ENCODE data around the gene CPLX1. TPM values are rescaled to one million over a fixed set of nuclear protein-coding genes. Genes with fewer than 3 reads are reported as not detected.

The CPLX1 gene
- total RNA-seq, 2 experiments from 2014 or later = 3.7 to 5.0 TPM

DNA sequence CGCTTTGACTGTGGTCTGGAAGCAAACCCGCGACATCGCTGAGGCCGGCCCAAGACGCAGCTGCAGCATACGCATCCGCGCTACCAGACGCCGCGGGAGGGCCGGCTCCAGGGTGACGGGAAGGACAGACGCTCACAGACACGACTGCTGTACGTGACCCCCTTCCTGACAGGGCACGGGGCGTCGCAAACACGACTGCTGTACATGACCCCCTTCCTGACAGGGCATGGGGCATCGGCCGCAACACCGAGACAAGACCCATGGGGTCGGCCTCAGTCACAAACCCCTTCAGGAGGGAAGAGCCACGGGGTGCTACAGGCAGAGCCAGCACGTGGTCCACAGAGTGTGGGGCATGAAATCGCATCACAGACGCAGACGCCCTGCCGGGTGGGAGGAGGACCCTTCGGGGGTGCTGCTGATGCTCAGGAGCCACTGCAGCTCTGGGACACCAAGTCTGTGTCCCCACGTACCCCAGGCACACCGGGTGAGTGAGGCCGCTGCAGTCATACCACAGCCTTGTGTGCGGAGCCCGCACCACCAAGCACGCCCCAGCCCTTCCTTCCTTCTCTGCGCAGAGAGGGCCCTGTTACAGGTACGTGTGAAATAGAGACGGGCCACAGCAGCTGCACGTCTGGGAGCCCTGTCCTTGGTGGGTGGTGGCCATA, 38.7 kb upstream of the CPLX1 start:
- no peaks in the 10 kb centered on the region for H3K9me3 Mint-ChIP-seq
- peaks cover 34% of the 10 kb centered on the region for H3K36me3 Mint-ChIP-seq
- POLR2A ChIA-PET = no interaction called here
- no peaks in the 10 kb centered on the region for H3K4me1 Mint-ChIP-seq
- DNase-seq = no peak
- no peak for ATAC-seq (ENCODE audit: low read depth)
- no peak overlapping the region for H3K4me3 Mint-ChIP-seq
- H3K27ac Mint-ChIP-seq = no peak overlapping the region
- H3K27me3 Mint-ChIP-seq = no peaks in the 10 kb centered on the region

GRCh38 chr4:860561-860960, 34.6 kb upstream of the CPLX1 start:
- ATAC-seq (ENCODE audit: low read depth) (no peak), DNase-seq (no peak)
- peaks cover 59% of the 10 kb centered on the region for H3K36me3 Mint-ChIP-seq
- no peak overlapping the region for H3K27ac Mint-ChIP-seq
- H3K4me3 Mint-ChIP-seq = no peak overlapping the region
- POLR2A ChIA-PET = no interaction called here
- no peaks in the 10 kb centered on the region for H3K27me3 Mint-ChIP-seq
- H3K4me1 Mint-ChIP-seq = peaks cover 3% of the 10 kb centered on the region
- peaks cover 9% of the 10 kb centered on the region for H3K9me3 Mint-ChIP-seq

DNA sequence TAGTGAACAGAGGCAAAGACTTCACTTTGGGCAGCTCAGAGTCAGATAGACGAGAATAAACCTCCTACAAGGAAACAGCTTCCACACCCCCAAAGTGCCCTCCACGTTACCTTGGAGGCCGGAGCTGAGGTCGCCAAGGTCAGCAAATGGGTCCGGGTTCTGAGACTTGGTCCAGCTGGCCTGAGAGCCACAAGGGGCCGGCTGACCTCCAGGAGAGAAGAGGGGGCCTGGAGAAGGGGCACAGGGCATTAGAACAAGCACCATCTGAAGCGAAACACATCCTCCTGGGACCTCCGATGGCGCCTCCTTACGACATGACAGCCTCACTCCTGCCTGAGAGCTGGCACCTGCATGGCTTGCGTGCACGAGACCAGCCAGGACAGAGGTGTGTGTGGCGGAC, 33.6 kb upstream of the CPLX1 start:
- Mint-ChIP-seq H3K27me3 (no peaks in the 10 kb centered on the region), H3K9me3 (peaks cover 9% of the 10 kb centered on the region), H3K4me3 (no peak overlapping the region), H3K27ac (no peak overlapping the region), H3K4me1 (peaks cover 3% of the 10 kb centered on the region), H3K36me3 (peaks cover 68% of the 10 kb centered on the region)
- POLR2A ChIA-PET = no interaction called here
- ATAC-seq (ENCODE audit: low read depth) (no peak), DNase-seq (no peak)

GRCh38 chr4:858831-859451, 33.0 kb upstream of the CPLX1 start:
- H3K27me3 Mint-ChIP-seq = no peaks in the 10 kb centered on the region
- no peak for ATAC-seq (ENCODE audit: low read depth)
- DNase-seq = no peak
- H3K9me3 Mint-ChIP-seq = peaks cover 9% of the 10 kb centered on the region
- peaks cover 70% of the 10 kb centered on the region for H3K36me3 Mint-ChIP-seq
- POLR2A ChIA-PET = no interaction called here
- no peak overlapping the region for H3K27ac Mint-ChIP-seq
- peaks cover 3% of the 10 kb centered on the region for H3K4me1 Mint-ChIP-seq
- H3K4me3 Mint-ChIP-seq = no peak overlapping the region

- peaks cover 3% of the 10 kb centered on the region for H3K4me1 Mint-ChIP-seq
- no peak overlapping the region for H3K27ac Mint-ChIP-seq
- peaks cover 9% of the 10 kb centered on the region for H3K9me3 Mint-ChIP-seq
- DNase-seq (no peak), ATAC-seq (ENCODE audit: low read depth) (no peak)
- H3K36me3 Mint-ChIP-seq = peaks cover 71% of the 10 kb centered on the region
- H3K27me3 Mint-ChIP-seq = no peaks in the 10 kb centered on the region
- no peak overlapping the region for H3K4me3 Mint-ChIP-seq
- POLR2A ChIA-PET = no interaction called here
These were observed 32.1 kb upstream of the CPLX1 start for GRCh38 chr4:858041-858481.

DNA sequence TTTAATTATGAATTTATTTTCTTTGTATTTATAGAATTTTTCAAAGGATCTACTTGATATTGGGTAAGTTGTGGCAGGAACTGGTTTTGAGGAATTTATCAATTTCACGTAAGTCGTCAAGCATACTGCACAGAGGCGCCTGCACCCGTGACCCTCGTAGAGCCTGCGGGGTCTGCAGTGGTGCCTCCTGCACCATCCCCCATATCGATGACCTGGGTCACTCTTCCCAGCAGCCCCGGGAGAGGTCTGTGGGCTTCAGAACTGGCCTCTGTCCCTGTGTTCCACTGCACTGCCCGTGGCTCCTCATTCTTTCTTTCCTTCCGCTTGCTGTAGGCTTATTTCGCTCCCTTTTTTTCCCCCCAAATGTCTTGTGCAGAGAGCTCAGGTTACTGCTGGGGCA, 31.5 kb upstream of the CPLX1 start:
- POLR2A ChIA-PET = no interaction called here
- H3K27ac Mint-ChIP-seq = no peak overlapping the region
- peaks cover 66% of the 10 kb centered on the region for H3K36me3 Mint-ChIP-seq
- peaks cover 9% of the 10 kb centered on the region for H3K9me3 Mint-ChIP-seq
- no peak for ATAC-seq (ENCODE audit: low read depth)
- H3K27me3 Mint-ChIP-seq = no peaks in the 10 kb centered on the region
- H3K4me3 Mint-ChIP-seq = no peak overlapping the region
- DNase-seq = no peak
- peaks cover 3% of the 10 kb centered on the region for H3K4me1 Mint-ChIP-seq

GRCh38 chr4:856225-856901, 30.4 kb upstream of the CPLX1 start:
- Mint-ChIP-seq H3K4me1 (peaks cover 3% of the 10 kb centered on the region), H3K27ac (peak overlapping the region; percentile 65), H3K36me3 (peaks cover 63% of the 10 kb centered on the region), H3K4me3 (no peak overlapping the region), H3K9me3 (peaks cover 9% of the 10 kb centered on the region), H3K27me3 (no peaks in the 10 kb centered on the region)
- DNase-seq = no peak
- ATAC-seq (ENCODE audit: low read depth) = no peak
- POLR2A ChIA-PET = interaction anchor here (0.6 kb wide), 1 partner anchor 10 kb away, joined by 3 read pairs; no protein-coding TSS in a partner anchor

DNA sequence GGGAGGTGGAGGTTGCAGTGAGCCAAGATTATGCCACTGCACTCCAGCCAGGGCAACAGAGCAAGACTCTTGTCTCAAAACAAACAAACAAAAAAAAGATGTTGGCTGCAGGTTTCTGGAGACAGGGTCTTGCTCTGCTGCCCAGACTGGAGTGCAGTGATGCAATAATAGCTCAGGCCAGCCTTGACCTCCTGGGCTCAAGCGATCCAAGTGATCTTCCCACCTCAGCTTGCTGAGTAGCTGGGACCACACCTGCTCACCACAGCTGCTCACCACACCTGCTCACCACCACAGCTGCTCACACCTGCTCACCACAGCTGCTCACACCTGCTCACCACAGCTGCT, 29.9 kb upstream of the CPLX1 start:
- no peak overlapping the region for H3K4me3 Mint-ChIP-seq
- peaks cover 9% of the 10 kb centered on the region for H3K9me3 Mint-ChIP-seq
- POLR2A ChIA-PET = no interaction called here
- peaks cover 63% of the 10 kb centered on the region for H3K36me3 Mint-ChIP-seq
- H3K27ac Mint-ChIP-seq = peak overlapping the region; percentile 65
- H3K4me1 Mint-ChIP-seq = peaks cover 3% of the 10 kb centered on the region
- H3K27me3 Mint-ChIP-seq = no peaks in the 10 kb centered on the region
- no peak for ATAC-seq (ENCODE audit: low read depth)
- DNase-seq = no peak

DNA sequence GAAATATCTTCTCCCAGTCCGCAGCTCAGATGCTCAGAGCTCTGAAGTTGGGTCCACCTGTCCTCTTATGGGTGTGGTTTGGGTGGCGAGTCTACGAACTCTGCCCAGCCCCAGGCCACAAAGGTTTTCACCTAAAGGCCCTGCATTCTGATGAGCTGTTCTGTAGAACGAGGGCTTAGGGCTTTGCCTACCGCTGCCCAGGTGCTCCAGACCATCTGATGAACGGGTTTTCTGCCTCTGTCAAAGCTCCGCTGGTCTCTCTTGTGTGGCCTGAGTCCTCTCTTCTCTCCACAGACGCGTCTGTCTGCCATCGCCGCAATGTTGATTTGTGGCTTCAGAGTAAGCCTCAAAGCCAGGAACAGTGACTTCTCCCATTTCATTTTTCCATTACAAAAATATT, 28.4 kb upstream of the CPLX1 start:
- Mint-ChIP-seq H3K27me3 (no peaks in the 10 kb centered on the region), H3K27ac (no peak overlapping the region), H3K4me1 (peaks cover 3% of the 10 kb centered on the region), H3K36me3 (peaks cover 56% of the 10 kb centered on the region), H3K9me3 (peaks cover 9% of the 10 kb centered on the region), H3K4me3 (no peak overlapping the region)
- ATAC-seq (ENCODE audit: low read depth) (no peak), DNase-seq (no peak)
- POLR2A ChIA-PET = no interaction called here

- DNase-seq (no peak), ATAC-seq (ENCODE audit: low read depth) (no peak)
- H3K27me3 Mint-ChIP-seq = no peaks in the 10 kb centered on the region
- H3K9me3 Mint-ChIP-seq = peaks cover 9% of the 10 kb centered on the region
- H3K36me3 Mint-ChIP-seq = peaks cover 54% of the 10 kb centered on the region
- H3K27ac Mint-ChIP-seq = no peak overlapping the region
- H3K4me3 Mint-ChIP-seq = no peak overlapping the region
- H3K4me1 Mint-ChIP-seq = peaks cover 4% of the 10 kb centered on the region
- POLR2A ChIA-PET = no interaction called here
These were observed 27.5 kb upstream of the CPLX1 start for GRCh38 chr4:853416-853781.

DNA sequence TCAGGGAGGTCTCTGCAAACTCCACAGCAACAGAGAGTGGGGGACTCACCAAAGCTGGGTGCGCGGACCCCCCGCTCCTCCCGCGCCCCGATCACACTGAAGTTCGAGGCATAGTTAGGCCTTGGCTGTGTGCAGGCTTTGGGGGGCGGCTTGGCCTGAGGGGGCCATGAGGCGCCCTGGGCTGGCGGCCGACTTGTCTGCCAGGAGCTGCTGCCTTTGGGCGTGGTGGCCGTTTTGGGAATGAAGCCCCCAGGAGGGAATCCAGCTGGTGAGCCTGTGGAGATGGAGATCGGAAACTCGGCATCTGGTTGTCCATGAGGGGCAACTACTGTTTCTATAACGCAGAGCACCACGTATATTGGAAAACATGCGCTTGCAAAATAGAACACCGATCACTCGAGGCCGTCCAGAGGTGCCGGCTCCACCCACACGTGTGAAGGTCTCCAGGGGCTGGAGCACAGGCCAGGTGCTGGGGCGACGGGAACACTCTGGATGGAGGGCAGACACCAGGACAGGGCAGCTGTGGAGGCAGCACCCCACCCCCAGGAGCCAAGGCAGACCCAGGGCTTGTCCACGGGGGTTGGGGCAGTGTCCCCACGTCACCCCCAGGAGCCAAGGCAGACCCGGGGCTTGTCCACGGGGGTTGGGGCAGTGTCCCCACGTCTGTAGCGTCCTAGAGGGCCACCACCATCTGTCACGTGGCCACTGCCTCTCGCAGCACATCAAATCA, 25.9 kb upstream of the CPLX1 start:
- no peak for ATAC-seq (ENCODE audit: low read depth)
- Mint-ChIP-seq H3K4me1 (peaks cover 4% of the 10 kb centered on the region), H3K9me3 (peaks cover 4% of the 10 kb centered on the region), H3K27ac (no peak overlapping the region), H3K27me3 (no peaks in the 10 kb centered on the region), H3K36me3 (peaks cover 43% of the 10 kb centered on the region), H3K4me3 (no peak overlapping the region)
- POLR2A ChIA-PET = no interaction called here
- DNase-seq = no peak

- no peak overlapping the region for H3K4me3 Mint-ChIP-seq
- no peak overlapping the region for H3K27ac Mint-ChIP-seq
- POLR2A ChIA-PET = no interaction called here
- no peaks in the 10 kb centered on the region for H3K9me3 Mint-ChIP-seq
- H3K36me3 Mint-ChIP-seq = peaks cover 38% of the 10 kb centered on the region
- ATAC-seq (ENCODE audit: low read depth) (no peak), DNase-seq (no peak)
- no peaks in the 10 kb centered on the region for H3K27me3 Mint-ChIP-seq
- peaks cover 1% of the 10 kb centered on the region for H3K4me1 Mint-ChIP-seq
These were observed 24.5 kb upstream of the CPLX1 start for GRCh38 chr4:850323-850945.

- H3K9me3 Mint-ChIP-seq = no peaks in the 10 kb centered on the region
- peaks cover 35% of the 10 kb centered on the region for H3K36me3 Mint-ChIP-seq
- no peaks in the 10 kb centered on the region for H3K27me3 Mint-ChIP-seq
- H3K4me1 Mint-ChIP-seq = peaks cover 1% of the 10 kb centered on the region
- no peak for DNase-seq
- no peak for ATAC-seq (ENCODE audit: low read depth)
- H3K27ac Mint-ChIP-seq = no peak overlapping the region
- no peak overlapping the region for H3K4me3 Mint-ChIP-seq
- POLR2A ChIA-PET = no interaction called here
These were observed 23.7 kb upstream of the CPLX1 start for GRCh38 chr4:849478-850175.

Data from activated naive CD8-positive, alpha-beta T cell treated with anti-CD3 and anti-CD28 coated beads, Interleukin-2, amount 10 ng/mL, durations not matched to agents 7 days and 5 days (primary cell).